Activated naive CD4-positive, alpha-beta T cell treated with anti-CD3 and anti-CD28 coated beads, Interleukin-2, amount 10 ng/mL, durations not matched to agents 7 days and 5 days (primary cell): ENCODE data around the gene ACBD3.
A peak's percentile ranks its signal among the peaks of the same experiment; 100 is the strongest.

Source experiments
- CTCF ChIA-PET: fragments of 350-600 bp; sonication (Branson Sonifier 250); formaldehyde crosslinking; loops from one replicate; lab custom pipeline; 2021; ENCODE audit warnings: antibody characterized with exemption; lab: Charles Lee
- DNase-seq: peaks from one replicate; pipeline ENCODE4 v3.0.0-alpha.2; 2020
- H3K27ac Mint-ChIP-seq: one replicate; pipeline ENCODE4 v1.8.0; 2021; ENCODE audit warnings: mild to moderate bottlenecking, moderate library complexity, mixed read lengths
- H3K27me3 Mint-ChIP-seq: one replicate; pipeline ENCODE4 v1.8.0; 2021; ENCODE audit warnings: mild to moderate bottlenecking, mixed read lengths
- H3K36me3 Mint-ChIP-seq: one replicate; pipeline ENCODE4 v1.8.0; 2021; ENCODE audit warnings: mixed read lengths
- H3K4me1 Mint-ChIP-seq: one replicate; pipeline ENCODE4 v1.8.0; 2021; ENCODE audit warnings: mixed read lengths
- H3K4me3 Mint-ChIP-seq: one replicate; pipeline ENCODE4 v1.8.0; 2021; ENCODE audit warnings: mild to moderate bottlenecking, moderate library complexity, mixed read lengths
- H3K9me3 Mint-ChIP-seq: one replicate; pipeline ENCODE4 v1.8.0; 2021; ENCODE audit warnings: mixed read lengths

Gene ACBD3

DNA sequence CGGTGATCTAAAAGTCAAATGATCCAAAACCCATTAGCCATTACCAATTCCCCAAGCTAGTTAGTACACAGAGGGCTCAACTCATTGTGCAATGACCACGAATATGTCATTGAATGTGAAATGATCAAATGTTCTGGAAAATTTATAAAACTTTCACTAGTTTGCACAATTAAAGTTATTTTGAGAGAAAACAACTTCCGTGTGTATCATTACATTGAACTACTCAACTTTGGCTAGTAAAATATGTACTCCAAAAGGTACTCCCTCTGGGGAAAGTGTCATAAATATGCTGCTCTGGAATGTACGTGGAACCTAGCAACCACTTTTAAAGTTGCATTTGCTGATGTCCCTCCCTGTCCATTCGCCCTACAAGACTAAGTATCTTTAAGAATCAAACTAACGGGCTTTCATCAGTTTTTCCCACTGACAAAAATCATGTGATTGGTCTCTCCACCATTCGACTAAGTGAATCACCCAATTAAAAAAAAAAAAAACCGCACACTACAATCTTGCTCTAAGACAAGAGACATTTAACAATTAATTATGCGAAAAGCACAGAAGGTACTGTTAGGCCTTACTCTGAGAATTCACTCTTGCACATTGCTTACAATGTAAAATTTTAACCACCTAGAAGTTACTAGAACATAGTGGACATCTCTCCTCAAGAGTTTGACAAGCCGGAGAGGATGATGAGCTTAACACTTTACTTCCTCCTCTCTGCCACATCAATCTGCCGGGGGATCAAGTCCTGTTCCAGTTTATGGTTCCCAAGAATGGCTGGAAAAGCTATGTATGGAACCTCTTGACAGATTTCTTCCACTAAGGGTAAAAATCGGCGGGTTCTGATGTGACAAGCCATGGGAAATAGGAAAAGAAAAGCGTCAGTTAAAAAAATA lies 1.2 kb downstream of the ACBD3 start:
- Mint-ChIP-seq H3K27ac (peak overlapping the region; percentile 91), H3K27me3 (no peaks in the 10 kb centered on the region), H3K9me3 (no peaks in the 10 kb centered on the region), H3K36me3 (peaks cover 21% of the 10 kb centered on the region), H3K4me1 (peaks cover 41% of the 10 kb centered on the region), H3K4me3 (peak overlapping the region; percentile 97)
- no peak for DNase-seq
- CTCF ChIA-PET: interaction anchor here (0.6 to 3.8 kb wide), 4 partner anchors 10 to 470 kb away, joined by 3 to 16 read pairs (median 4); no protein-coding TSS in a partner anchor

DNA sequence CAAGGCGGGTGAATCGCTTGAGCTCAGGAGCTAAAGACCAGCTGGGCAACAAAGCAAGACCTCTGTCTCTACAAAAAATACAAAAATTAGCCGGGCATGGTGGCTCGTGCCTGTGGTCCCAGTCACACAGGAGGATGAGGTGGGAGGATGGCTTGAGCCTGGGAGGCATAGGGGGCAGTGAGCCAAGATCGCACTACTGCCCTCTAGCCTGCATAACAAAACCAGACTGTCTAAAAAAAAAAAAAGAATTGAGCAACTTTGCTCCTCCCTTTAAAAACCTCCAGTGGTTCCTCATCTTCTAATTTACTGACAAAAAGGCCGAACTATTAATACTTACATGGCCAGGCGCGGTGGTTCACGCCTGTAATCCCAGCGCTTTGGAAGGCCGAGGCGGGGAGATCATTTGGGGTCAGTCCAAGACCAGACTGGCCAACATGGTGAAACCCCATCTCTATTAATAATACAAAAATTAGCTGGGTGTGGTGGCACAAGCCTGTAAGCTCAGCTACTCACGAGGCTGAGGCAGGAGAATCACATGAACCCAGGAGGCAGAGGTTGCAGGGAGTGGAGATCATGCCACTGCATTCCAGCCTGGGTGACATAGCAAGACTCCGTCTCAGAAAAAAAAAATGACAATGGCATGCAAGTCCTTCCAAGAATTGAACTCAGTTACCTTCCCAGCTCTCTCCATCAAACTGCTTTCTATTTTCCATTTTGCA lies 4.4 kb downstream of the ACBD3 start:
- Mint-ChIP-seq H3K4me3 (no peak overlapping the region), H3K27me3 (no peaks in the 10 kb centered on the region), H3K9me3 (no peaks in the 10 kb centered on the region), H3K4me1 (peaks cover 47% of the 10 kb centered on the region), H3K36me3 (peaks cover 34% of the 10 kb centered on the region), H3K27ac (no peak overlapping the region)
- CTCF ChIA-PET: interaction anchor here (1.8 to 3.8 kb wide), 3 partner anchors 15 to 57 kb away, joined by 5 to 16 read pairs (median 6); no protein-coding TSS in a partner anchor
- no peak for DNase-seq

DNA sequence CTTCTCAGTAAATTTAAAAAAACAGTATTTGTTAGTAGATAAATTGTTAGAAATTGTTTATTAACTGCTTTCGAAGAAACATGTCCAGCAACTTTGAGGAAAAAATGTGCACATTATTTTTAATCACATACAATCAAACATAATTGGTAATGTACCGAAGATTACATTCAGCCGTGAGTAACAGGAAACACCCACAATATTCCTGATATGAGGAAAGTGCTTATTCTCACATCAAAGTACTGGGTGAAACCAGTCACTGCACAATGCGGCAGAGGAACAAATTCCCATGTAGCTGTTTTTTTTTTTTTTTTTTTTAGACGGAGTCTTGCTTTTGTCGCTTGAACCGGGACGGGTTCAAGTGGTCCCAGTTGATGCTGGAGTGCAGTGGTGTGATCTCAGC lies 9.7 kb downstream of the ACBD3 start:
- H3K4me3 Mint-ChIP-seq: no peak overlapping the region
- peaks cover 20% of the 10 kb centered on the region for H3K4me1 Mint-ChIP-seq
- H3K9me3 Mint-ChIP-seq: no peaks in the 10 kb centered on the region
- peaks cover 25% of the 10 kb centered on the region for H3K36me3 Mint-ChIP-seq
- no peak for DNase-seq
- CTCF ChIA-PET: interaction anchor here (0.6 to 1.0 kb wide), 2 partner anchors 40 to 69 kb away, joined by 3 read pairs; no protein-coding TSS in a partner anchor
- no peaks in the 10 kb centered on the region for H3K27me3 Mint-ChIP-seq
- H3K27ac Mint-ChIP-seq: no peak overlapping the region

DNA sequence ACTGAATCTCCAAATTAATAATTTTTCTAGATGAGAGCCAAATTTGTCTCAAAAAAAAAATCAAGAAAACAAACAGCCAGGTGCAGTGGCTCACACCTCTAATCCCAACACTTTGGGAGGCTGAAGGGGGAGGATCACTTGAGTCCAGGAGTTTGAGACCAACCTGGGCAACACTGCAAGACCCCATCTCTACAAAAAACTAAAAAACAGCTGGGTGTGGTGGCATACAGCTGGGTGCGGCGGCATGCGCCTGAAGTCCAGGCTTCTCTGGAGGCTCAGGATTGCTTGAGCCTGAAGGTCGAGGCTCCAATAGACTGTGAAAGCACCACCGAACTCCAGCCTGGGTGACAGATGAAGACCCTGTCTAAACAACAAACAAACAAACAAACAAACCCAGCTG lies 14.0 kb downstream of the ACBD3 start:
- CTCF ChIA-PET: no interaction called here
- Mint-ChIP-seq H3K36me3 (peaks cover 11% of the 10 kb centered on the region), H3K4me3 (no peak overlapping the region), H3K27me3 (no peaks in the 10 kb centered on the region), H3K9me3 (no peaks in the 10 kb centered on the region), H3K27ac (no peak overlapping the region), H3K4me1 (peaks cover 6% of the 10 kb centered on the region)
- DNase-seq: no peak

DNA sequence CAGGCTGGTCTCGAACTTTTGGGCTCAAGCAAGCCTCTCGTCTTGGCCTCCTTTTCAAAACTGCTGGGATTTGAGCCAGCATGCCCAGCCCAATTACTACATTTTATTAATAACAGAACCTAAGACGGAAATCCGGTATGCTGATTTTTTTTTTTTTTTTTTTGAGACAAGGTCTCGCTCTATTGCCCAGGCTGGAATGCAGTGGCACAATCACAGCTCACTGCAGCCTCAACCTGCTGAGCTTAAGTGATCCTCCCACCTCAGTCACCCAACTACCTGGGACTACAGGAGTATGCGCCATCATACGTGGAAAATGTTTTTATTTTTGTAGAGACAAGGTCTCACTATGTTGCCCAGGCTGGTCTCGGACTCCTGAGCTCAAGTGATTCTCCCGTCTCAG lies 20.2 kb downstream of the ACBD3 start:
- Mint-ChIP-seq H3K27ac (no peak overlapping the region), H3K4me1 (no peaks in the 10 kb centered on the region), H3K27me3 (no peaks in the 10 kb centered on the region), H3K36me3 (peaks cover 20% of the 10 kb centered on the region), H3K4me3 (no peak overlapping the region), H3K9me3 (no peaks in the 10 kb centered on the region)
- CTCF ChIA-PET: interaction anchor here (1.0 to 1.1 kb wide), 3 partner anchors 19 to 41 kb away, joined by 3 to 5 read pairs (median 3); no protein-coding TSS in a partner anchor
- DNase-seq: no peak

DNA sequence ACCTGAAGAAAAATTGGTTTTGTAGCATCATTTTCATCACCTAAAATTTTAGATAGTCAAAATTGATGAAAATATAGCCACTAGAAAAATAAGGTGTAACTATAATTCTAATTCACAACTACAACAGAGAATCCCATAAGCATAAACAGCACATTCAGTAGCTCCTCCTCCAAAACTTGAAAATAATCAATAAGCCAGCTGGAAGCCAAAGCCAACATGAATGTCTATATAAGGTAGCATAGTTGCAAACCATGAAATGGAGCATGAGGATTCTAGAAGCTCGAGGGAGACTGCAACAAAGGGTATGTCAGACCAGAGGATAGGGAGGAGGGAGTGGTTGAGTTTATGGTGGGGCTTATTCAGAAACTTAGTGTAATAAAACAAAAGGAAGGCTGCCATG lies 22.4 kb downstream of the ACBD3 start:
- H3K4me3 Mint-ChIP-seq: no peak overlapping the region
- H3K9me3 Mint-ChIP-seq: no peaks in the 10 kb centered on the region
- H3K36me3 Mint-ChIP-seq: peaks cover 25% of the 10 kb centered on the region
- CTCF ChIA-PET: interaction anchor here (1.5 kb wide), 1 partner anchor 39 kb away, joined by 5 read pairs; no protein-coding TSS in a partner anchor
- H3K27ac Mint-ChIP-seq: no peak overlapping the region
- no peak for DNase-seq
- H3K27me3 Mint-ChIP-seq: no peaks in the 10 kb centered on the region
- no peaks in the 10 kb centered on the region for H3K4me1 Mint-ChIP-seq

DNA sequence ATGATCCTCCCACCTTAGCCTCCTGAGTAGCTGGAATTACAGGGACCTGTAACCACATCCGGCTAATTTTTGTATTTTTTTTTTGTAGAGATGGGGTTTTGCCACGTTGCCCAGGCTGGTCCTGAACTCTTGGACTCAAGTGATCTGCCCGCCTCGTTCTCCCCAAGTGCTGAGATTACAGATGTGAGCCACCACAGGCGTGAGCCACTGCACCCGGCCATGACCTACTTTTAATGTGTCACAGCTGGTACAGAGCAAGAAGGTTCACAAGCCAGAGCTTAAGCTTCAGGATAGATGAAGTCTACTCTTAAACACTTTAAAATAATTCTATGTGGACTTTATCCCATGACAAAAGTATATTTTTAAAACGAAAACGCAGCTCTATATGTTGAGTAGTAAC lies 23.6 kb downstream of the ACBD3 start:
- CTCF ChIA-PET: no interaction called here
- no peak overlapping the region for H3K27ac Mint-ChIP-seq

DNA sequence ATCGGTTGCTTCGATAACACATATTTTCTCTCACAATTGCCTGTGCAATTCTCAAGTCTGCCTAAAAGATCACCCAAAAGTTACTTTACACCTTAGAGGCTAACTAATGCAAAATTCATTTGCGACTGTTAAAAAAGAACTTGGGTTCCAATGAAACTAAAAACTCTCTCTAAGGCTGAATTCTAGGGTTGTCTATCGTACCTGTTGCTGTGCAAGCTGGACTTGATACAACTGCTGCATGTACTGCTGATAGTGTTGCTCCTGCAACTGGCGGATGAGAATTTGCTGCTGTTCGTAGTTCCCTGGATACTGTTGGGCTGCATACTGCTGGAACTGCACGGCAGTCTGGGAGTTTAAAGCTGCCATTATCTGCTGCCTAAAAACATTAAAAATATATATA lies 27.6 kb downstream of the ACBD3 start:
- no peak overlapping the region for H3K4me3 Mint-ChIP-seq
- H3K9me3 Mint-ChIP-seq: no peaks in the 10 kb centered on the region
- H3K27ac Mint-ChIP-seq: no peak overlapping the region
- CTCF ChIA-PET: no interaction called here
- peaks cover 43% of the 10 kb centered on the region for H3K36me3 Mint-ChIP-seq
- no peak for DNase-seq
- no peaks in the 10 kb centered on the region for H3K27me3 Mint-ChIP-seq
- H3K4me1 Mint-ChIP-seq: peaks cover 24% of the 10 kb centered on the region

More for the DNA sequence above, 23.6 kb downstream of the ACBD3 start:
- no peak overlapping the region for H3K4me3 Mint-ChIP-seq
- H3K36me3 Mint-ChIP-seq: peaks cover 35% of the 10 kb centered on the region
- no peaks in the 10 kb centered on the region for H3K9me3 Mint-ChIP-seq
- no peak for DNase-seq
- H3K27me3 Mint-ChIP-seq: no peaks in the 10 kb centered on the region
- peaks cover 8% of the 10 kb centered on the region for H3K4me1 Mint-ChIP-seq

DNA sequence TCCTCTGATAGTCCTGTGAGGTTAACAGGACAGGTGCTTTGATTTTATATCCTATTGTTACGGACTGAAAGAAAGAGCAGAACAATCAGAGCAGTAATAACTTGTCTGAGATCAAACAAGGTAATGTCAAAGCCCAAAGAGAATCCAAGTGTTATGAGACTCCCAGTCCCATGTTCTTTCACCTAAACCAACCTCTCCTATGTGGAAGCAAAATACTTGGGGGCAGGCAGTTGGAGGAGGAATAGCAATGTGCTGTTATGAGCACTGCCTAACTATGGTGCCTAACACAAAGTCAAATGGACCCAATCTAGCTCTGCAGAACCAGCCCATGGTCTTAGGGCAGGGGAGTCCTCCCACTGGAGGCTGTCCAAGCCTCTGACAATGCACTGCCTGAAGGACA lies 28.1 kb downstream of the ACBD3 start:
- no peaks in the 10 kb centered on the region for H3K27me3 Mint-ChIP-seq
- H3K36me3 Mint-ChIP-seq: peaks cover 46% of the 10 kb centered on the region
- DNase-seq: no peak
- CTCF ChIA-PET: no interaction called here
- no peak overlapping the region for H3K4me3 Mint-ChIP-seq
- H3K4me1 Mint-ChIP-seq: peaks cover 24% of the 10 kb centered on the region
- no peaks in the 10 kb centered on the region for H3K9me3 Mint-ChIP-seq
- H3K27ac Mint-ChIP-seq: peak overlapping the region; percentile 78

DNA sequence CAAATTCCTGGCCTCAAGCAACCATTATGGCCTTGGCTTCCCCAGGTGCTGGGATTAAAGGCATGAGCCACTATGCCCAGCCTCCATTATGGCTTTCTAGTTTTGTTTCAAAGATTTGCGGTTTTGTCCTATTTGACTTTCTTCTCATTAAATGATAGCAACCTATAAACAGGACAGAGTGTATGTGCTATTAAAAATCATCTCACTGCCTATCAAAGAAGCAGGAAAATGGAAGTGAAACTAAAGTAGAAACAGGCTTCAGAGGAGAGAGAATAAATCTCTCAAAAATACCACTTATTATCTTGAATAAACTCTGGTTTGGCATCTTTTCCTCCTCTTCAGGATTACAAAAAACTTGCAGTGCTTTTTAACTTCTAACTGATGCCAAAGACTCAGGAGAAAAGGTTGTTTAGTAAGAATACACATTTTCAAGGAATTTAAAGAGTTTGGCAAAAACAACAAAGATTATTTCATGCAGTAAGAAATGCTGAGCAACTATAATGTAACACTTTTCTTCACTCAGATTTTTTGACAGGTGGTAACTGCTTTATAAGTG lies 28.7 kb downstream of the ACBD3 start:
- H3K27ac Mint-ChIP-seq: peak overlapping the region; percentile 78
- no peaks in the 10 kb centered on the region for H3K9me3 Mint-ChIP-seq
- H3K4me3 Mint-ChIP-seq: no peak overlapping the region
- no peak for DNase-seq
- H3K4me1 Mint-ChIP-seq: peaks cover 24% of the 10 kb centered on the region
- peaks cover 50% of the 10 kb centered on the region for H3K36me3 Mint-ChIP-seq
- H3K27me3 Mint-ChIP-seq: no peaks in the 10 kb centered on the region
- CTCF ChIA-PET: interaction anchor here (1.1 kb wide), 1 partner anchor 32 kb away, joined by 6 read pairs; no protein-coding TSS in a partner anchor

DNA sequence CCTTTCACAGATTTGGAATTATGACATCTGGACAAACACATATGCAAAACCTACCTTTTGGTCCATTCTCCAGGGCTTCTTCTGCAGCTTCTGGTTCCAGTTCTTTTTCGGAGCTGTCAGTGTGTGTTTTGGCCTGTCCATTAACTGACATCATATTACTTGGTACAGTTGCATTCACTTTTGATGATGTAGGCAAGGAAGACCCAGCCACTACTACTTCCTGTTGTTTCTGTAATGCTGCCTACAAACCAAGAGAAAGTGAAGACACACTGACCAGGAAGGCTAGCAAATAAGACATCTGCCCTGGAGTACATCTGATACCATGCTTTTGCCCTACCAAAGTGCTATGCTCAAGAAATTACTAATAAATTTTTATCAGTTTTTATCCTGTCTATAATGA lies 31.9 kb downstream of the ACBD3 start:
- no peak for DNase-seq
- H3K4me3 Mint-ChIP-seq: no peak overlapping the region
- peaks cover 24% of the 10 kb centered on the region for H3K4me1 Mint-ChIP-seq
- CTCF ChIA-PET: interaction anchor here (1.0 to 1.9 kb wide), 3 partner anchors 29 to 179 kb away, joined by 4 to 6 read pairs (median 5); no protein-coding TSS in a partner anchor
- H3K27me3 Mint-ChIP-seq: no peaks in the 10 kb centered on the region
- peaks cover 45% of the 10 kb centered on the region for H3K36me3 Mint-ChIP-seq
- H3K27ac Mint-ChIP-seq: no peak overlapping the region
- H3K9me3 Mint-ChIP-seq: no peaks in the 10 kb centered on the region

DNA sequence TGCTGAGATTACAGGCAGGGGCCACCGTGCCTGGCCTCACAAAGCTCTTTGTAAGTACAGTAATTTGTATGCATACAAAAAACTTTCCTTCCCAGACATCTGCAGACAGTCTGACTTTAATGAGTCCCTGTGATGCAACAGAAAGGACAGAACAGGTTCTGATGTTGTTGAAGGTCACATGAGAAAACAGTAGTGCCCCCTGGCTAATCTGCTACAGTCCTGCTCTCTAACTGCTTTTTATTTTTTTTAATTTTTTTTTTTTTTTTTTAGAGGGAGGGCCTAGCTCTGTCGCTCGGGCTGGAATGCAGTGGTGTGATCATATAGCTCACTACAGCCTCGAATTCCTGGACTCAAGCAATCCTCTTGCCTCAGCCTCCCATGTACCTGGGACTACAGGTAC lies 36.7 kb downstream of the ACBD3 start:
- no peak overlapping the region for H3K27ac Mint-ChIP-seq

DNA sequence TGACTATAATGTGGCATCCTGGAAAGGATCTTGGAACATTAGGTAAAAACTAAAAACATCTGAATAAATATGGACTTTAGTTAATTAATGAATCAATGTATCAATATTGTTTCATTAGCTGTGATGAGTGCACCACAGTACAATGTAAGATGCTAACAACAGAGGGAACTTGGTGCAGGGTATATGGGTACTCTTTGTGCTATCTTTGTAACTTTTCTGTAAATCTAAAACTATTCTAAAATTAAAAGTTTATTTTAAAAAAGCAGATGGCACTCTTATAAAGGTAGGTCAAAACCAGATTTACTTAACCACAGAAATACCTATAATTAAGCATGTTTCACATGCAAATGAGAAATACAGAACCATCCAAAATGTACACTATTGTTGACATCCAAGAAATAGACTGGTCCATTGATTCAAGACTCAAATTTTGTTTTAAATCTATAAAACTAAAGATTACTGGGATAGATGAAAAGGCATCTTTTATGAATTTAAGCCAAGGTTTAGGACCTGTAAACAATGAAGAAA lies 38.4 kb downstream of the ACBD3 start:
- Mint-ChIP-seq H3K36me3 (peaks cover 36% of the 10 kb centered on the region), H3K27me3 (no peaks in the 10 kb centered on the region), H3K9me3 (no peaks in the 10 kb centered on the region), H3K4me3 (no peak overlapping the region), H3K4me1 (no peaks in the 10 kb centered on the region), H3K27ac (no peak overlapping the region)
- no peak for DNase-seq
- CTCF ChIA-PET: interaction anchor here (1.8 kb wide), 1 partner anchor 22 kb away, joined by 13 read pairs; no protein-coding TSS in a partner anchor

More for the DNA sequence above, 36.7 kb downstream of the ACBD3 start:
- DNase-seq: no peak
- peaks cover 43% of the 10 kb centered on the region for H3K36me3 Mint-ChIP-seq
- peaks cover 5% of the 10 kb centered on the region for H3K4me1 Mint-ChIP-seq
- H3K27me3 Mint-ChIP-seq: no peaks in the 10 kb centered on the region
- no peak overlapping the region for H3K4me3 Mint-ChIP-seq
- H3K9me3 Mint-ChIP-seq: no peaks in the 10 kb centered on the region
- CTCF ChIA-PET: interaction anchor here (0.9 to 1.8 kb wide), 4 partner anchors 24 to 183 kb away, joined by 3 to 13 read pairs (median 4); no protein-coding TSS in a partner anchor

DNA sequence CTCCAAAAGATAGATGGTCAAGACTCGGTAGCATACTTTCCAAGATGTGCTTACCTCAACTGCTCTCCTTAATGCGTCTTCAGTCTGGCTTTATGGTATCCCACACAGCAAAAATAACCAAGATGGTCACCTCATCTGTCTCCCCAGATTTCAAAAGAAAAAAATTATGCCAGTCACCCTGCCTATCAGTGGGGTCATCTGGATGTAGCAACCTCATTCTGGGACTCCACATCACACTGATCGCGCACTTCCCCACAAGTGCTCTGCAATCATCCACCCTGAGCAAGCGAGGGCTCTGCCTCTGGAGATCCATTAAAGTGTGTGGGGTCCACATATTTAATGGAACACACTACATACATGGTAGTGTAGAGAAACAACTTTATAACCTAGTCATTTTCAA lies 42.5 kb downstream of the ACBD3 start:
- H3K4me1 Mint-ChIP-seq: no peaks in the 10 kb centered on the region
- no peak overlapping the region for H3K27ac Mint-ChIP-seq
- H3K9me3 Mint-ChIP-seq: no peaks in the 10 kb centered on the region
- DNase-seq: no peak
- H3K4me3 Mint-ChIP-seq: no peak overlapping the region
- CTCF ChIA-PET: no interaction called here
- H3K27me3 Mint-ChIP-seq: no peaks in the 10 kb centered on the region
- peaks cover 27% of the 10 kb centered on the region for H3K36me3 Mint-ChIP-seq
